ENCODE results near the gene ANO4. TPM values are rescaled to one million over a fixed set of nuclear protein-coding genes. Genes with fewer than 3 reads are reported as not detected.

The ANO4 gene
- total RNA-seq, 2 donors from 2014 or later = 3.4 to 4.0 TPM

DNA sequence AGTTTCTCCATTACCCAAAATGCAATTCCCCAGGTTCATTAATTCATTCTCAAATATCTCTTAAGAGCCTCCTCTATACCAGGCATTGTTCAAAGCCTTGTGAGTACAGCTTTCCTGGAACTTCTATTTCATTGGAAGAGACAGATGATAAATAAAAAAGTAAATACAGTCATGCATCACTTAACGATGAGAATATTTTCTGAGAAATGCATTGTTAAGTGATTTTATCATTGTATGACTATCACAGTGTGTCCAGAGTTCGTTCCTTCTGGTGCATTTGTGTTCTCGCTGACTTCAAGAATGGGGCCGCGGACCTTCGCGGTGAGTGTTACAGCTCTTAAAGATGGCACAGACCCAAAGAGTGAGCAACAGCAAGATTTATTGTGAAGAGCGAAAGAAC lies 66.0 kb downstream of the ANO4 start:
- no peaks in the 10 kb centered on the region for H3K9me3 Mint-ChIP-seq
- 94 to 98% methylated on average over 8 of the region's 8 CpGs for WGBS, 2 experiments (ENCODE audit: insufficient coverage in 1 of 2, insufficient read length in 1 of 2)
- no peak overlapping the region for H3K27ac ChIP-seq (ENCODE audit: low read depth, low read length)
- H3K27ac Mint-ChIP-seq = no peak overlapping the region
- peaks cover 2% of the 10 kb centered on the region for H3K4me1 ChIP-seq (ENCODE audit: control insufficient read depth, insufficient read depth, low read length)
- H3K36me3 Mint-ChIP-seq (ENCODE audit: low read depth) = no peaks in the 10 kb centered on the region
- TF ChIP-seq, protein P1, sequence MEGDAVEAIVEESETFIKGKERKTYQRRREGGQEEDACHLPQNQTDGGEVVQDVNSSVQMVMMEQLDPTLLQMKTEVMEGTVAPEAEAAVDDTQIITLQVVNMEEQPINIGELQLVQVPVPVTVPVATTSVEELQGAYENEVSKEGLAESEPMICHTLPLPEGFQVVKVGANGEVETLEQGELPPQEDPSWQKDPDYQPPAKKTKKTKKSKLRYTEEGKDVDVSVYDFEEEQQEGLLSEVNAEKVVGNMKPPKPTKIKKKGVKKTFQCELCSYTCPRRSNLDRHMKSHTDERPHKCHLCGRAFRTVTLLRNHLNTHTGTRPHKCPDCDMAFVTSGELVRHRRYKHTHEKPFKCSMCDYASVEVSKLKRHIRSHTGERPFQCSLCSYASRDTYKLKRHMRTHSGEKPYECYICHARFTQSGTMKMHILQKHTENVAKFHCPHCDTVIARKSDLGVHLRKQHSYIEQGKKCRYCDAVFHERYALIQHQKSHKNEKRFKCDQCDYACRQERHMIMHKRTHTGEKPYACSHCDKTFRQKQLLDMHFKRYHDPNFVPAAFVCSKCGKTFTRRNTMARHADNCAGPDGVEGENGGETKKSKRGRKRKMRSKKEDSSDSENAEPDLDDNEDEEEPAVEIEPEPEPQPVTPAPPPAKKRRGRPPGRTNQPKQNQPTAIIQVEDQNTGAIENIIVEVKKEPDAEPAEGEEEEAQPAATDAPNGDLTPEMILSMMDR (conservative IDR thresholded peaks at IDR 0.05) = no peak
- H3K4me3 Mint-ChIP-seq = no peak overlapping the region
- no peak for DNase-seq
- H3K27me3 Mint-ChIP-seq (ENCODE audit: insufficient read depth) = no peaks in the 10 kb centered on the region
- H3K4me3 ChIP-seq (ENCODE audit: low read length) = no peak overlapping the region
- no peak overlapping the region for H3K9ac ChIP-seq (ENCODE audit: extremely low read depth, low read length, poor library complexity, severe bottlenecking)
- H3K9me3 ChIP-seq (ENCODE audit: control insufficient read depth, low read length) = no peaks in the 10 kb centered on the region
- H3K27me3 ChIP-seq (ENCODE audit: control insufficient read depth, insufficient read depth, low read length, poor library complexity, severe bottlenecking) = no peaks in the 10 kb centered on the region
- no peaks in the 10 kb centered on the region for H3K36me3 ChIP-seq (ENCODE audit: control insufficient read depth, insufficient read depth, low read length)
- peaks cover 5% of the 10 kb centered on the region for H3K4me1 Mint-ChIP-seq

DNA sequence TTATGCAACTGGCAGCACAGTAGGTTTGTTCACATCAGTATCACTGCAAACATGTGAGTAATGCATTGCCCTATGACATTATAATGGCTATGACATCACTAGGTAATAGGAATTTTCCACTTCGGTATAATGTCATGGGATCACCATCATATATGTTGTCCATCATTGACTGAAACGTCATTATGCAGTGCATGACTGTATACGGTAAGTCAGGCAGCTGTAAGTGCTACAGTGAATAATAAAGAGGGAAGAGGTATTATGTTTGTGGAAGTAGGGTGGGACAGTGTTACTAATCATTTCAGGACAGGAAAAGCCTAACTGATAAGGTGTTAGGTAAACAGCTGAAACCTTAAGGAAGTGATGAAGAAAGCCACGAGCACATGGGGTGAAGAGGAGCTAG lies 68.1 kb downstream of the ANO4 start:
- no peaks in the 10 kb centered on the region for H3K27me3 Mint-ChIP-seq (ENCODE audit: insufficient read depth)
- Histone ChIP-seq H3K9ac (ENCODE audit: extremely low read depth, low read length, poor library complexity, severe bottlenecking) (no peak overlapping the region), H3K4me1 (ENCODE audit: control insufficient read depth, insufficient read depth, low read length) (peaks cover 2% of the 10 kb centered on the region), H3K9me3 (ENCODE audit: control insufficient read depth, low read length) (no peaks in the 10 kb centered on the region), H3K36me3 (ENCODE audit: control insufficient read depth, insufficient read depth, low read length) (no peaks in the 10 kb centered on the region), H3K27ac (ENCODE audit: low read depth, low read length) (no peak overlapping the region), H3K27me3 (ENCODE audit: control insufficient read depth, insufficient read depth, low read length, poor library complexity, severe bottlenecking) (no peaks in the 10 kb centered on the region), H3K4me3 (ENCODE audit: low read length) (no peak overlapping the region)
- no peak overlapping the region for H3K4me3 Mint-ChIP-seq
- no peak overlapping the region for H3K27ac Mint-ChIP-seq
- peaks cover 5% of the 10 kb centered on the region for H3K4me1 Mint-ChIP-seq
- no peak for DNase-seq
- 85 to 86% methylated on average over 4 of the region's 4 CpGs for WGBS, 2 experiments (ENCODE audit: insufficient coverage in 1 of 2, insufficient read length in 1 of 2)
- no peaks in the 10 kb centered on the region for H3K36me3 Mint-ChIP-seq (ENCODE audit: low read depth)
- TF ChIP-seq, protein P1 (conservative IDR thresholded peaks at IDR 0.05) = no peak
- H3K9me3 Mint-ChIP-seq = no peaks in the 10 kb centered on the region

DNA sequence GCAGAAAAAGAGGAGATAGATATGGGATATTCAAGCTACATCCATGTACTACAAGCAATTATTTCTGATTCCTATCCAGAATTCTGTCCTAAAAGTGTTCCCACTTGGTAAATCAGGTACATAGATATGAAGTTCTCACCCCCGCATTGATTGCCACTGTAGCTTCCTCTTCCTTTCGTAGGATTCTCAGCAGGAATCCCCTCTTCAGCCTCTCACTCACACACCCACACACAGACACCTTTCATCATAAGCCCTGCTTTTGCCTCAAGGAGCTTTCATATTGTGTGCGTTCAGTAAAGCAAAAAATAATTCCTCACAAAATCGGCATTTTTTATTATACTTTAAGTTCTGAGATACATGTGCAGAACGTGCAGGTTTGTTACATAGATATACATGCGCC lies 69.8 kb downstream of the ANO4 start:
- WGBS, 2 experiments (ENCODE audit: insufficient coverage in 1 of 2, insufficient read length in 1 of 2) = 93 to 94% methylated on average over 6 of the region's 6 CpGs
- Histone ChIP-seq H3K27ac (ENCODE audit: low read depth, low read length) (no peak overlapping the region), H3K4me3 (ENCODE audit: low read length) (no peak overlapping the region), H3K27me3 (ENCODE audit: control insufficient read depth, insufficient read depth, low read length, poor library complexity, severe bottlenecking) (no peaks in the 10 kb centered on the region), H3K9ac (ENCODE audit: extremely low read depth, low read length, poor library complexity, severe bottlenecking) (no peak overlapping the region), H3K4me1 (ENCODE audit: control insufficient read depth, insufficient read depth, low read length) (peaks cover 2% of the 10 kb centered on the region), H3K9me3 (ENCODE audit: control insufficient read depth, low read length) (no peaks in the 10 kb centered on the region), H3K36me3 (ENCODE audit: control insufficient read depth, insufficient read depth, low read length) (no peaks in the 10 kb centered on the region)
- DNase-seq = no peak
- Mint-ChIP-seq H3K27me3 (ENCODE audit: insufficient read depth) (no peaks in the 10 kb centered on the region), H3K27ac (no peak overlapping the region), H3K36me3 (ENCODE audit: low read depth) (no peaks in the 10 kb centered on the region), H3K4me1 (peaks cover 5% of the 10 kb centered on the region), H3K4me3 (no peak overlapping the region), H3K9me3 (no peaks in the 10 kb centered on the region)
- TF ChIP-seq, protein P1 (conservative IDR thresholded peaks at IDR 0.05) = no peak

Data from endodermal cell (in vitro differentiated cells).